SK-N-MC (cell line): Measurements from ENCODE around the gene TRIM17.

Experiments used
- EZH2 ChIP-seq: fragments of 200-600 bp; sonication (generic); IDR thresholded peaks from one replicate; pipeline ENCODE4 v1.6.1; 2017; ENCODE audit warnings: antibody characterized with exemption
- FOXP2 ChIP-seq: optimal IDR thresholded peaks from 2 replicates; pipeline ENCODE3; 2011; ENCODE audit warnings: mild to moderate bottlenecking, moderate library complexity; ENCODE audit not compliant: insufficient read depth; ENCODE audit errors: extremely low read length, control extremely low read depth

- TF ChIP-seq EZH2 (no peak), FOXP2 (no peak)
These were observed 33.5 kb upstream of the TRIM17 start for GRCh38 chr1:228450200-228450599.
